ENCODE measurements around the gene TSPAN18. TPM values are rescaled to one million over a fixed set of nuclear protein-coding genes. Genes with fewer than 3 reads are reported as not detected.

TSPAN18 gene
- total RNA-seq, 1 donor from 2014 or later, result 25.4 TPM

- intact Hi-C loops (cut with micrococcal nuclease), result loop anchor here (1.0 to 10.0 kb wide), 2 partner anchors 167 to 398 kb away; no protein-coding TSS in a partner anchor
These were observed 209.8 kb downstream of the TSPAN18 start for GRCh38 chr11:44936525-44936924.

- intact Hi-C loops (cut with micrococcal nuclease), result loop anchor here (1.0 to 10.0 kb wide), 2 partner anchors 166 to 398 kb away; no protein-coding TSS in a partner anchor
These were observed 210.3 kb downstream of the TSPAN18 start for GRCh38 chr11:44936951-44937543.

- intact Hi-C loops (cut with micrococcal nuclease), result loop anchor here (10.0 kb wide), 1 partner anchor 397 kb away; no protein-coding TSS in a partner anchor
These were observed 211.4 kb downstream of the TSPAN18 start for GRCh38 chr11:44938066-44938691.

GRCh38 chr11:44939673-44940395 lies 213.1 kb downstream of the TSPAN18 start:
- intact Hi-C loops (cut with micrococcal nuclease), result loop anchor here (10.0 kb wide), 1 partner anchor 395 kb away; no protein-coding TSS in a partner anchor

- intact Hi-C loops (cut with micrococcal nuclease), result no loop called here
These were observed 213.6 kb downstream of the TSPAN18 start for GRCh38 chr11:44940404-44940803.

- intact Hi-C loops (cut with micrococcal nuclease), result no loop called here
These were observed 214.1 kb downstream of the TSPAN18 start for GRCh38 chr11:44940835-44941234.

- intact Hi-C loops (cut with micrococcal nuclease), result no loop called here
These were observed 214.7 kb downstream of the TSPAN18 start for GRCh38 chr11:44941259-44942021.

- intact Hi-C loops (cut with micrococcal nuclease), result no loop called here
These were observed 215.5 kb downstream of the TSPAN18 start for GRCh38 chr11:44942029-44942955.

GRCh38 chr11:44943118-44943517 lies 216.4 kb downstream of the TSPAN18 start:
- intact Hi-C loops (cut with micrococcal nuclease), result no loop called here

GRCh38 chr11:44943696-44944095 lies 216.9 kb downstream of the TSPAN18 start:
- intact Hi-C loops (cut with micrococcal nuclease), result no loop called here

- intact Hi-C loops (cut with micrococcal nuclease), result no loop called here
These were observed 217.6 kb downstream of the TSPAN18 start for GRCh38 chr11:44944181-44944852.

- intact Hi-C loops (cut with micrococcal nuclease), result no loop called here
These were observed 218.1 kb downstream of the TSPAN18 start for GRCh38 chr11:44944853-44945235.

- intact Hi-C loops (cut with micrococcal nuclease), result no loop called here
These were observed 218.9 kb downstream of the TSPAN18 start for GRCh38 chr11:44945666-44946065.

GRCh38 chr11:44946263-44946662 lies 219.5 kb downstream of the TSPAN18 start:
- intact Hi-C loops (cut with micrococcal nuclease), result no loop called here

- intact Hi-C loops (cut with micrococcal nuclease), result no loop called here
These were observed 220.4 kb downstream of the TSPAN18 start for GRCh38 chr11:44947114-44947513.

- intact Hi-C loops (cut with micrococcal nuclease), result no loop called here
These were observed 221.4 kb downstream of the TSPAN18 start for GRCh38 chr11:44948155-44948554.

GRCh38 chr11:44949160-44950030 lies 222.6 kb downstream of the TSPAN18 start:
- intact Hi-C loops (cut with micrococcal nuclease), result no loop called here

GRCh38 chr11:44950031-44950624 lies 223.4 kb downstream of the TSPAN18 start:
- intact Hi-C loops (cut with micrococcal nuclease), result no loop called here
